ENCODE measurements around the gene SHD. TPM values are rescaled to one million over a fixed set of nuclear protein-coding genes. Genes with fewer than 3 reads are reported as not detected.

The SHD gene
- total RNA-seq, 1 experiment from 2014 or later: 0.11 TPM

DNA sequence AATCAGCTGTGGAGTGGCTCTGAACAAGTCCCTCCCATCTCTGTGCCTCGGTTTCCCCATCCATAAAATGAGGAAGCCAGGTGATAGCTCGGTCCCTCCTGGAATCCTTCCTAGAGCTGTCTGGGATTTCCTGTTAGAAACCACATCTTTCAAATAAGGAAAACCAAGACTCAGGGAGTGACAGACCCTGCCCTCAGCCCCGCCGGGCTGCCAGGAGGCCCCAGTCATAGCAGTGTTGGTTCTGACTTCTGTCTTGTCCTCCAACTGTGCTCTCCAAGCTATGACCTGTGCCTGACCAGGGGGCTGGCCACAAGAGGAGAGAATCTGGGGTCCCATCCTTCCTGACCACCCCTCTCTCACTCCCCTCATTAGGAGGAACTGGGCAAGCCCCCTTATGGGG lies 1.1 kb upstream of the SHD start:
- no peak for ATAC-seq
- no peak overlapping the region for H2AFZ ChIP-seq (ENCODE audit: low read length)
- TF ChIP-seq EZH2phosphoT487 (IDR thresholded peaks at IDR 0.05; ENCODE audit: borderline replicate concordance, low read length) (no peak), EZH2 (IDR thresholded peaks at IDR 0.05; ENCODE audit: low read length, unreplicated experiment) (no peak)
- TF ChIP-seq, protein P1, sequence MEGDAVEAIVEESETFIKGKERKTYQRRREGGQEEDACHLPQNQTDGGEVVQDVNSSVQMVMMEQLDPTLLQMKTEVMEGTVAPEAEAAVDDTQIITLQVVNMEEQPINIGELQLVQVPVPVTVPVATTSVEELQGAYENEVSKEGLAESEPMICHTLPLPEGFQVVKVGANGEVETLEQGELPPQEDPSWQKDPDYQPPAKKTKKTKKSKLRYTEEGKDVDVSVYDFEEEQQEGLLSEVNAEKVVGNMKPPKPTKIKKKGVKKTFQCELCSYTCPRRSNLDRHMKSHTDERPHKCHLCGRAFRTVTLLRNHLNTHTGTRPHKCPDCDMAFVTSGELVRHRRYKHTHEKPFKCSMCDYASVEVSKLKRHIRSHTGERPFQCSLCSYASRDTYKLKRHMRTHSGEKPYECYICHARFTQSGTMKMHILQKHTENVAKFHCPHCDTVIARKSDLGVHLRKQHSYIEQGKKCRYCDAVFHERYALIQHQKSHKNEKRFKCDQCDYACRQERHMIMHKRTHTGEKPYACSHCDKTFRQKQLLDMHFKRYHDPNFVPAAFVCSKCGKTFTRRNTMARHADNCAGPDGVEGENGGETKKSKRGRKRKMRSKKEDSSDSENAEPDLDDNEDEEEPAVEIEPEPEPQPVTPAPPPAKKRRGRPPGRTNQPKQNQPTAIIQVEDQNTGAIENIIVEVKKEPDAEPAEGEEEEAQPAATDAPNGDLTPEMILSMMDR (conservative IDR thresholded peaks at IDR 0.05; ENCODE audit: low read depth, low read length): no peak
- peaks cover 9% of the 10 kb centered on the region for H3K27me3 ChIP-seq (ENCODE audit: low read length)
- no peaks in the 10 kb centered on the region for H3K9me3 ChIP-seq (ENCODE audit: low read length)
- CTCF ChIA-PET: interaction anchor here (0.6 kb wide), 1 partner anchor 290 kb away, joined by 21 read pairs; no protein-coding TSS in a partner anchor
- BruUV-seq (replicated peaks): no TSS peak
- H3K79me2 ChIP-seq (ENCODE audit: low read length): no peaks in the 10 kb centered on the region
- no peaks in the 10 kb centered on the region for H3K4me1 ChIP-seq (ENCODE audit: insufficient read depth, low read length)
- no peak overlapping the region for H3K4me3 ChIP-seq (ENCODE audit: low read length)
- no peak overlapping the region for H3K9ac ChIP-seq (ENCODE audit: low read length)
- no peaks in the 10 kb centered on the region for H4K20me1 ChIP-seq (ENCODE audit: low read length)
- H3K27ac ChIP-seq (ENCODE audit: low read length): no peak overlapping the region
- intact Hi-C loops (cut with micrococcal nuclease): no loop called here
- no peaks in the 10 kb centered on the region for H3K9me2 ChIP-seq (replicated peaks; ENCODE audit: low read length)
- no peaks in the 10 kb centered on the region for H3K36me3 ChIP-seq (ENCODE audit: low read depth, low read length)
- no peak overlapping the region for H3K4me2 ChIP-seq (ENCODE audit: low read length)
- DNase-seq: no peak
- H3F3A ChIP-seq (ENCODE audit: low read length, unreplicated experiment): no peaks in the 10 kb centered on the region
- POLR2A ChIA-PET (ENCODE audit: unreplicated experiment): no interaction called here

DNA sequence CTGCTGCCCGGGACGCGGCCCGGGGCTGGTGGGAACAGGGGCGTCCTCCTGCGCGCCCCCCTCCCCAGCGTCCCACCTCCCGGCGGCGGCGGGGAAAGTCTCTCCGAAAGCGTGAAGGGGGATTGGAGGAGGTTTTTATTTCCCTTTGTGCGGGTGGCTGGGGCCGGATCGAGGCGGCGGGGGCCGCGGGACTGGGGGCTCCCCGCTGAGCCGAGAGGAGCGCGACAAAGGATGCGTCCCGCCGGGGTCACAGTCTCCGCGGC lies 132 bp downstream of the SHD start:
- Histone ChIP-seq H3K9me2 (replicated peaks; ENCODE audit: low read length) (no peaks in the 10 kb centered on the region), H3K4me2 (ENCODE audit: low read length) (no peak overlapping the region), H3K27ac (ENCODE audit: low read length) (no peak overlapping the region), H3K4me1 (ENCODE audit: insufficient read depth, low read length) (no peaks in the 10 kb centered on the region), H3F3A (ENCODE audit: low read length, unreplicated experiment) (no peaks in the 10 kb centered on the region), H3K36me3 (ENCODE audit: low read depth, low read length) (no peaks in the 10 kb centered on the region), H3K79me2 (ENCODE audit: low read length) (no peaks in the 10 kb centered on the region), H3K4me3 (ENCODE audit: low read length) (no peak overlapping the region), H3K9ac (ENCODE audit: low read length) (no peak overlapping the region), H3K27me3 (ENCODE audit: low read length) (peaks cover 9% of the 10 kb centered on the region), H3K9me3 (ENCODE audit: low read length) (no peaks in the 10 kb centered on the region), H4K20me1 (ENCODE audit: low read length) (no peaks in the 10 kb centered on the region), H2AFZ (ENCODE audit: low read length) (no peak overlapping the region)
- POLR2A ChIA-PET (ENCODE audit: unreplicated experiment): no interaction called here
- ATAC-seq (no peak), DNase-seq (no peak)
- no TSS peak for BruUV-seq (replicated peaks)
- TF ChIP-seq EZH2 (IDR thresholded peaks at IDR 0.05; ENCODE audit: low read length, unreplicated experiment) (no peak), EZH2phosphoT487 (IDR thresholded peaks at IDR 0.05; ENCODE audit: borderline replicate concordance, low read length) (no peak)
- TF ChIP-seq, protein P1 (conservative IDR thresholded peaks at IDR 0.05; ENCODE audit: low read depth, low read length): no peak
- intact Hi-C loops (cut with micrococcal nuclease): no loop called here
- CTCF ChIA-PET: no interaction called here

DNA sequence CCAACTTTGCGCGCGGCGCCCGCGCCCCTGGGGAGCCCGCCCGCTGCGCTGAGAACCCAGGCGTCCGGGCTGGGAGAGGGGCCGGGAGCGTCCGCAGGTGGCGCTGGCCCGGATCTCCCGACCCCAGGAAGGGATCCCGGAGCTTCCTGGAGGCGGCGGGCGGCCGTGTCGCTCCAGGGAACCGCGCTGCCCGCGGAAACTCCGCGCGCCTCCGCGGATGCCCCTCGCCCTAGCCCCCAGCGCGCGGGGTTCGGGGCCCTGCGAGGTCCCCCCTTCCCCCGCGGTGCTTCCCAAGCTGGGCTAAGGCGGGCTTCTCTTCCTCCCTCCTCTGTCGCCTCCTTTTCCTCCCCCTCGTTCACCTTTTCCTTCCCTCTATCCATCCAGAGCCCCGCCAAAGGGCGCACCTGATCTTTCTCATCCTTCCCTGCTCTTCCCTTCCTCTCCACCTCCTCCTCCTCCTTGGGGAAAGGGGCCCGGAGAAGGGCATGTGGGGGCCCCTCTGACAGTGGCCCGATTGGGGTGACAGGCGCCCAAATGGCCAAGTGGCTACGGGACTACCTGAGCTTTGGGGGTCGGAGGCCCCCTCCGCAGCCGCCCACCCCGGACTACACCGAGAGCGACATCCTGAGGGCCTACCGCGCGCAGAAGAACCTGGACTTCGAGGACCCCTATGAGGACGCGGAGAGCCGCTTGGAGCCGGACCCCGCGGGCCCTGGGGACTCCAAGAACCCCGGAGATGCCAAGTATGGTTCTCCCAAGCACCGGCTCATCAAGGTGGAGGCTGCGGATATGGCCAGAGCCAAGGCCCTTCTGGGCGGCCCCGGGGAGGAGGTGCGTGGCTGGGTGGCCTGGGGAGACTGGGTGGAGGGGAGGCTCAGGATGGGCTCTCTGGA lies 710 bp downstream of the SHD start:
- H3K9me2 ChIP-seq (replicated peaks; ENCODE audit: low read length): no peaks in the 10 kb centered on the region
- intact Hi-C loops (cut with micrococcal nuclease): no loop called here
- no TSS peak for BruUV-seq (replicated peaks)

More for the DNA sequence above, 710 bp downstream of the SHD start:
- Histone ChIP-seq H3K4me1 (ENCODE audit: insufficient read depth, low read length) (no peaks in the 10 kb centered on the region), H3K9me3 (ENCODE audit: low read length) (no peaks in the 10 kb centered on the region), H3K4me3 (ENCODE audit: low read length) (no peak overlapping the region), H4K20me1 (ENCODE audit: low read length) (no peaks in the 10 kb centered on the region), H3K27me3 (ENCODE audit: low read length) (peaks cover 9% of the 10 kb centered on the region), H3K79me2 (ENCODE audit: low read length) (no peaks in the 10 kb centered on the region), H3K9ac (ENCODE audit: low read length) (no peak overlapping the region), H3K36me3 (ENCODE audit: low read depth, low read length) (no peaks in the 10 kb centered on the region), H3K27ac (ENCODE audit: low read length) (no peak overlapping the region), H2AFZ (ENCODE audit: low read length) (no peak overlapping the region), H3K4me2 (ENCODE audit: low read length) (no peak overlapping the region), H3F3A (ENCODE audit: low read length, unreplicated experiment) (no peaks in the 10 kb centered on the region)
- CTCF ChIA-PET: no interaction called here
- POLR2A ChIA-PET (ENCODE audit: unreplicated experiment): no interaction called here
- DNase-seq (no peak), ATAC-seq (no peak)
- TF ChIP-seq EZH2phosphoT487 (IDR thresholded peaks at IDR 0.05; ENCODE audit: borderline replicate concordance, low read length) (no peak), EZH2 (IDR thresholded peaks at IDR 0.05; ENCODE audit: low read length, unreplicated experiment) (no peak)
- TF ChIP-seq, protein P1 (conservative IDR thresholded peaks at IDR 0.05; ENCODE audit: low read depth, low read length): no peak
